CD4-positive, CD25-positive, alpha-beta regulatory T cell (primary cell): ENCODE measurements around the gene TCF21. TPM values are rescaled to one million over a fixed set of nuclear protein-coding genes. Genes with fewer than 3 reads are reported as not detected.

Experiments used
- ATAC-seq, 2 donors: fragments of 150-1000 bp; cut with Tn5 transposase; one replicate each; pipeline ENCODE4 v1.10.0; 2021; ENCODE audit warnings: low read depth in 2 of 2, moderate number of reproducible peaks in 2 of 2, moderate library complexity in 1 of 2
- DNase-seq, 3 donors: peaks; one replicate each; pipeline versions ENCODE4 v3.0.0 to v3.0.0-alpha.2; 2012 to 2022; ENCODE audit warnings: mixed read lengths in 1 of 3
- H3K27ac ChIP-seq: one replicate; pipeline ENCODE4 v1.7.0; 2013; ENCODE audit warnings: mild to moderate bottlenecking, low read length; ENCODE audit not compliant: insufficient read depth, poor library complexity, severe bottlenecking
- H3K27me3 ChIP-seq: one replicate; pipeline ENCODE4 v1.7.0; 2013; ENCODE audit warnings: low read length; ENCODE audit not compliant: control insufficient read depth, insufficient read depth
- H3K36me3 ChIP-seq: one replicate; pipeline ENCODE4 v1.7.0; 2013; ENCODE audit warnings: mild to moderate bottlenecking, low read length, moderate library complexity; ENCODE audit not compliant: control insufficient read depth, insufficient read depth
- H3K4me1 ChIP-seq: 2 replicates; pipeline ENCODE4 v1.7.0; 2013; ENCODE audit warnings: mild to moderate bottlenecking, low read length; ENCODE audit not compliant: insufficient read depth, control insufficient read depth, poor library complexity, severe bottlenecking
- H3K4me3 ChIP-seq: one replicate; pipeline ENCODE4 v1.7.0; 2013; ENCODE audit warnings: low read depth, mild to moderate bottlenecking, low read length, moderate library complexity
- H3K9me3 ChIP-seq, 2 experiments: 1 replicate in 1 of 2; 2 replicates in 1 of 2; pipeline ENCODE4 v1.7.0; 2013; ENCODE audit warnings: low read length in 2 of 2, mild to moderate bottlenecking in 1 of 2, moderate library complexity in 1 of 2; ENCODE audit not compliant: control insufficient read depth in 2 of 2
- H3K27ac Mint-ChIP-seq, 3 donors: one replicate each; pipeline ENCODE4 v1.8.0; 2020 to 2022; ENCODE audit warnings: mild to moderate bottlenecking in 3 of 3, mixed read lengths in 3 of 3, moderate library complexity in 2 of 3
- H3K27me3 Mint-ChIP-seq: one replicate; pipeline ENCODE4 v1.8.0; 2022; ENCODE audit warnings: mild to moderate bottlenecking, mixed read lengths
- H3K36me3 Mint-ChIP-seq: one replicate; pipeline ENCODE4 v1.8.0; 2020; ENCODE audit warnings: mixed read lengths
- H3K4me1 Mint-ChIP-seq, 4 donors: one replicate each; pipeline ENCODE4 v1.8.0; 2020 to 2022; ENCODE audit warnings: mixed read lengths in 4 of 4, mild to moderate bottlenecking in 1 of 4
- H3K4me3 Mint-ChIP-seq, 4 donors: one replicate each; pipeline ENCODE4 v1.8.0; 2020 to 2022; ENCODE audit warnings: mild to moderate bottlenecking in 4 of 4, mixed read lengths in 4 of 4, moderate library complexity in 3 of 4
- H3K9me3 Mint-ChIP-seq, 7 donors: one replicate each; pipeline ENCODE4 v1.8.0; 2020 to 2022; ENCODE audit warnings: mixed read lengths in 7 of 7, mild to moderate bottlenecking in 3 of 7, moderate library complexity in 2 of 7
- polyA plus RNA-seq, 4 donors: library from polyadenylated mRNA; unstranded; fragments of 300-500 nt; fragmentation: Illumina TruSeq; gene quantifications; one replicate each; pipeline ENCODE4 v1.2.3, GENCODE V29; 2021
- total RNA-seq: library from RNA; stranded (reverse); gene quantifications from one replicate; pipeline ENCODE4 v1.2.3, GENCODE V29; 2022

TCF21 gene
- total and polyA plus RNA-seq, 5 donors from 2014 or later: not detected

DNA sequence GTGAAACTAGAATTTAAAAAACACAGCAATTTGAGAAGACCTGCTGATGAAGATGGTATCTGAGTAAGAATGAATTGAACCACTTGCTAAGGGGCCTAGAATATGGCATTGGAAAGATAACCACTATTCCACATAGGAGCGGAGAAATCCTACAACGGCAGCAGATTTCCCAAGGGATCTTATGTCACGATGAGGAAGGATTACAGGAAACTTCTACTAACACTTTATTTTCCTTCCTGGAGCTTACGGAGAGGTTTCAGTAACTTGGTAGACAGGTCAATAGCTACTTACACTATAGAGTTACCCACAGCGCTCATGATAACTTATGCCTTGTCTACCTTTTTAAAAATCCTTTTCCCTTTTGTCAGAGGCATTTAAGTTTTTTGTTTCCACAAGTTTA is 11.8 kb upstream of the TCF21 start:
- Histone ChIP-seq H3K27me3 (peaks cover 2% of the 10 kb centered on the region), H3K27ac (no peak overlapping the region), H3K36me3 (no peaks in the 10 kb centered on the region), H3K4me3 (no peak overlapping the region), H3K9me3 (no peaks in the 10 kb centered on the region), H3K4me1 (no peaks in the 10 kb centered on the region)
- Mint-ChIP-seq H3K4me1 (no peaks in the 10 kb centered on the region), H3K27me3 (peaks cover 22% of the 10 kb centered on the region), H3K27ac (no peak overlapping the region), H3K9me3 (peaks cover 0 to 4% (median 0%) of the 10 kb centered on the region in 7 donors), H3K36me3 (no peaks in the 10 kb centered on the region), H3K4me3 (no peak overlapping the region)
- ATAC-seq (no peak), DNase-seq (no peak)

DNA sequence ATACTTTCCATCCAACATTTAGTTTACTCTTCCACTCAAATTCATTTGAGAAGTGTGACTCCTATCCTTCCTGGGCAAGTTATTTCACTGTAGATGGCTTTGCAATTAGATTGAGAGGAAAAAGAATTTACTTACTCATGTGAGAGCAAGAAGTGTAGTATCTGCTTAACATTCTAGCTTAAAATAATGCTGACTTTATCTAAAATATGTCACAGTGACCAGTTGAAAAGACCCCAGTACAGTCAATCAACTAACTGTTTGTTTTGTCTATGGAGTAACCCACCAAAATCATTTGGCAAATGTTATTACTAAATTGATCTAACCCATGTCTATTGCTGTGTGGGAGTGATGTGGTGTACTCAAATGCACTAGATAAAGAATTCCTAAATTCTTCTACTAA is 8.9 kb upstream of the TCF21 start:
- Histone ChIP-seq H3K27ac (no peak overlapping the region), H3K27me3 (peaks cover 5% of the 10 kb centered on the region), H3K4me1 (no peaks in the 10 kb centered on the region), H3K36me3 (no peaks in the 10 kb centered on the region), H3K4me3 (no peak overlapping the region), H3K9me3 (no peaks in the 10 kb centered on the region)
- ATAC-seq: no peak
- H3K36me3 Mint-ChIP-seq: no peaks in the 10 kb centered on the region
- H3K9me3 Mint-ChIP-seq: peaks cover 0 to 2% (median 0%) of the 10 kb centered on the region in 7 donors
- no peak for DNase-seq
- no peaks in the 10 kb centered on the region for H3K4me1 Mint-ChIP-seq
- no peak overlapping the region for H3K4me3 Mint-ChIP-seq
- H3K27me3 Mint-ChIP-seq: peaks cover 18% of the 10 kb centered on the region
- H3K27ac Mint-ChIP-seq: no peak overlapping the region

DNA sequence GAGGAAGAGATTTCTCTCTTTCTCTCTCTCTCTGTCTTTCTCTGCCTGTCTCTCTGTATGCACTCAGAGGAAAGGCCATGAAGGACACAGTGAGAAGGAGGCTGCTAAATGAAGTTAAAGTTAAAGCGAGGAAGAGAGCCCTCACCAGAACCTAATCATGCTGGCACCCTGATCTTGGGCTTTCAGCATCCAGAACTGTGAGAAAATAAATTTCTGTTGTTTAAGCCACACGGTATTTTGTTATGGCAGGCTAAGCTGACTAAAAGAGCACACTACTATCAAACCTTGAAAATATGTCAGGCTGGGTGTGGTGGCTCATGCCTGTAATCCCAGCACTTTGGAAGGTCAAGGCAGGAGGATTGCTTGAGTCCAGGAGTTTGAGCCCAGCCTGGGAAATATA is 8.0 kb upstream of the TCF21 start:
- peaks cover 0 to 2% (median 0%) of the 10 kb centered on the region in 7 donors for H3K9me3 Mint-ChIP-seq
- DNase-seq (no peak), ATAC-seq (no peak)
- H3K36me3 Mint-ChIP-seq: no peaks in the 10 kb centered on the region
- Histone ChIP-seq H3K27ac (no peak overlapping the region), H3K9me3 (no peaks in the 10 kb centered on the region), H3K4me3 (no peak overlapping the region), H3K36me3 (no peaks in the 10 kb centered on the region), H3K4me1 (no peaks in the 10 kb centered on the region), H3K27me3 (peaks cover 5% of the 10 kb centered on the region)
- H3K27ac Mint-ChIP-seq: no peak overlapping the region
- H3K4me1 Mint-ChIP-seq: no peaks in the 10 kb centered on the region
- peaks cover 27% of the 10 kb centered on the region for H3K27me3 Mint-ChIP-seq
- no peak overlapping the region for H3K4me3 Mint-ChIP-seq

DNA sequence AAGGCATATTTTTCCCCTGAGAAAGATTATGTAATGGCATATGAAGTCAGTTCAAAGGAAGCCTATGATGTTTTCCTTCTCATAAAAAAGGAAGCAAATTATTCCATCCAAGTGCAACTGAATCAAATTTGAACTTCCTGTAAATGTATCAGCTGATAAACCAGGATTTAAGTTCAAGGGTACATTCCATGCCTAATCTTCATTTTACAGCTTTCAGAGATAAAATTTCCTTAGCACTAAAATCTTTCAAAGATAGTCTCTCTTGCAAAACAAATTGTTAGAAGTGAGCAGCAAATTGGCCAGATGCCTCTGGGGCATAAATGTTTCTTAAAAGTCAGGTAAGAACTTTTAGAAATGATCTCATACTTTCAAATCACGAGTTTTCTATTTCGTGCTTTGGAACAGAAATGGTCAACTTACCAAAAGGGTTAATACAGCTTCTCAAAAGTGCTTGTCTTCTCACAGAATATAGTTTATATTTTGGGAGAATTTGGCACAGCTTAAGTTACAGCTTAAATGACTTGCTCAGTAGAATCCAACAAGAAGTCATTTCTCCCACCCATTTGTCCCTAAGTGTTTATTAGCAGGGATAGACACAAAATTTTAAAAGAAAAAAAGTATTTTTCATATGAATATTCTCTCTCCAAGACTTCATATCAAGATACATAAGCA is 2.7 kb upstream of the TCF21 start:
- peaks cover 50% of the 10 kb centered on the region for H3K27me3 ChIP-seq
- no peak for DNase-seq

DNA sequence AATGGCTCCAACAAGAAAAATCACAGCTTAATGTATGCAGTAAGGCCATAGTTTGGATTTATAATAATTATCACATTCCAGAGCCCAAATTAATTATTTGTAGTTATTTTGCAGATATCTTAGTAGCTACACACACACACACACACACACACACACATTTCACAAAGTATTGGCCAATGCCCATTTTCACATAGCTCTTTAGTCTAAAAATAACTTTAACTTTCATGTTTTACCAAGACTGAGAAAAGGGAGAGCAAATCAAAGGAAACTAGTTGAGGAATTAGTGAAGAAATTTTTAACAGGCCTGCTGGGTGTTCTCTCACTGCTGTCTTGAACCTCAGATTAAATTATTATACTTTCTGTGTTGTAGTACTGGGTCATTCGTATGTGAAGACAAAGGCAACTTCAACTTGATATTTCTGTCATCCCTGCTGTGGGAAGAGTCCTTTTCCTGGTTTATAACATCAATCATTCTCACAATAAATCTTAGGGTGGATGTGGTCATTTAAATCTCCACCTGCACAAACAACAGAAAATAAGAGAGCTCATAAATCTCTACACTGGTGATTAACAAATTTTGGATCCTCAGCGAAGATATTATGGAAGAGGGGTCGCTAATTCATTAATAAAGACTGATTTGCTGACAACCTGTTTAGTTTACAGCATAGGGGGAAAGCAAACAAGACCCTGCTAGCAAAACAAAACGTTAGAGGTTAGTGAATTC is 1.6 kb upstream of the TCF21 start:
- ATAC-seq (no peak), DNase-seq (no peak)
- no peaks in the 10 kb centered on the region for H3K36me3 ChIP-seq
- Mint-ChIP-seq H3K36me3 (no peaks in the 10 kb centered on the region), H3K4me3 (no peak overlapping the region), H3K27me3 (peaks cover 69% of the 10 kb centered on the region), H3K9me3 (no peaks in the 10 kb centered on the region), H3K4me1 (peaks cover 9 to 31% (median 18%) of the 10 kb centered on the region in 4 donors), H3K27ac (no peak overlapping the region)
- H3K27me3 ChIP-seq: peaks cover 52% of the 10 kb centered on the region
- H3K4me3 ChIP-seq: no peak overlapping the region
- H3K27ac ChIP-seq: no peak overlapping the region
- H3K9me3 ChIP-seq: no peaks in the 10 kb centered on the region
- H3K4me1 ChIP-seq: peaks cover 25% of the 10 kb centered on the region

More for the DNA sequence above, 2.7 kb upstream of the TCF21 start:
- H3K27ac ChIP-seq: no peak overlapping the region
- no peaks in the 10 kb centered on the region for H3K36me3 ChIP-seq
- Mint-ChIP-seq H3K4me3 (no peak overlapping the region), H3K36me3 (no peaks in the 10 kb centered on the region), H3K27ac (no peak overlapping the region), H3K27me3 (peaks cover 66% of the 10 kb centered on the region), H3K9me3 (no peaks in the 10 kb centered on the region), H3K4me1 (peaks cover 5 to 23% (median 11%) of the 10 kb centered on the region in 4 donors)
- H3K4me1 ChIP-seq: peaks cover 18% of the 10 kb centered on the region
- H3K4me3 ChIP-seq: no peak overlapping the region
- H3K9me3 ChIP-seq: no peaks in the 10 kb centered on the region
- ATAC-seq: no peak

GRCh38 chr6:133887880-133888230 is 1.1 kb upstream of the TCF21 start:
- no peak overlapping the region for H3K27ac Mint-ChIP-seq
- H3K36me3 ChIP-seq: no peaks in the 10 kb centered on the region
- H3K9me3 Mint-ChIP-seq: no peaks in the 10 kb centered on the region
- no peak for ATAC-seq
- H3K4me1 Mint-ChIP-seq: peaks cover 12 to 36% (median 22%) of the 10 kb centered on the region in 4 donors
- H3K36me3 Mint-ChIP-seq: no peaks in the 10 kb centered on the region
- peaks cover 56% of the 10 kb centered on the region for H3K27me3 ChIP-seq
- peaks cover 75% of the 10 kb centered on the region for H3K27me3 Mint-ChIP-seq
- H3K4me3 Mint-ChIP-seq: no peak overlapping the region
- no peaks in the 10 kb centered on the region for H3K9me3 ChIP-seq
- no peak overlapping the region for H3K4me3 ChIP-seq
- no peak for DNase-seq
- peaks cover 25% of the 10 kb centered on the region for H3K4me1 ChIP-seq
- H3K27ac ChIP-seq: no peak overlapping the region

GRCh38 chr6:133889557-133890403 is 867 bp downstream of the TCF21 start:
- Histone ChIP-seq H3K36me3 (no peaks in the 10 kb centered on the region), H3K4me1 (peaks cover 25% of the 10 kb centered on the region), H3K9me3 (no peaks in the 10 kb centered on the region), H3K27ac (no peak overlapping the region), H3K4me3 (no peak overlapping the region), H3K27me3 (peaks cover 73% of the 10 kb centered on the region)
- no peak for ATAC-seq
- Mint-ChIP-seq H3K9me3 (peaks cover 0 to 1% (median 0%) of the 10 kb centered on the region in 7 donors), H3K27me3 (peaks cover 94% of the 10 kb centered on the region), H3K4me1 (peaks cover 16 to 44% (median 30%) of the 10 kb centered on the region in 4 donors), H3K4me3 (peak overlapping the region in 3 of 4 donors; percentile 20 to 67 (median 59)), H3K27ac (no peak overlapping the region), H3K36me3 (no peaks in the 10 kb centered on the region)
- DNase-seq: no peak
